ENCODE data around the gene IER2.

Gene IER2

GRCh38 chr19:13120031-13120430 is 30.2 kb upstream of the IER2 start:
- H3K4me1 ChIP-seq (ENCODE audit: insufficient read depth, insufficient read length) = peaks cover 44% of the 10 kb centered on the region
- peak overlapping the region; percentile 83 for H3K9ac ChIP-seq (ENCODE audit: insufficient read length, low read depth)
- peak overlapping the region; percentile 9 for H3K4me3 ChIP-seq (ENCODE audit: insufficient read length, low read depth)
- H3K27me3 ChIP-seq (ENCODE audit: insufficient read depth, insufficient read length) = no peaks in the 10 kb centered on the region
- H3K9me3 ChIP-seq (ENCODE audit: insufficient read depth, low read length) = no peaks in the 10 kb centered on the region
- peaks cover 68% of the 10 kb centered on the region for H3K36me3 ChIP-seq (ENCODE audit: insufficient read depth, insufficient read length, low read length)
- no peak for DNase-seq (ENCODE audit: low read depth, low spot score)
- no peak for TF ChIP-seq YY1 (IDR thresholded peaks at IDR 0.05; ENCODE audit: insufficient read depth, insufficient read length)
- TF ChIP-seq ZNF274 (IDR thresholded peaks at IDR 0.05; ENCODE audit: low read depth, low read length) = no peak
- no peak for TF ChIP-seq SUZ12 (IDR thresholded peaks at IDR 0.05; ENCODE audit: extremely low read depth, insufficient read depth, insufficient read length)

- Histone ChIP-seq H3K9me3 (ENCODE audit: insufficient read depth, low read length) (no peaks in the 10 kb centered on the region), H3K27me3 (ENCODE audit: insufficient read depth, insufficient read length) (no peaks in the 10 kb centered on the region), H3K4me3 (ENCODE audit: insufficient read length, low read depth) (peak overlapping the region; percentile 9), H3K36me3 (ENCODE audit: insufficient read depth, insufficient read length, low read length) (peaks cover 62% of the 10 kb centered on the region), H3K9ac (ENCODE audit: insufficient read length, low read depth) (peak overlapping the region; percentile 14), H3K4me1 (ENCODE audit: insufficient read depth, insufficient read length) (peaks cover 37% of the 10 kb centered on the region)
- TF ChIP-seq ZNF274 (IDR thresholded peaks at IDR 0.05; ENCODE audit: low read depth, low read length) = no peak
- no peak for TF ChIP-seq SUZ12 (IDR thresholded peaks at IDR 0.05; ENCODE audit: extremely low read depth, insufficient read depth, insufficient read length)
- no peak for TF ChIP-seq YY1 (IDR thresholded peaks at IDR 0.05; ENCODE audit: insufficient read depth, insufficient read length)
- DNase-seq (ENCODE audit: low read depth, low spot score) = no peak
Observed at GRCh38 chr19:13120817-13121216, 29.4 kb upstream of the IER2 start.

- Histone ChIP-seq H3K27me3 (ENCODE audit: insufficient read depth, insufficient read length) (no peaks in the 10 kb centered on the region), H3K9me3 (ENCODE audit: insufficient read depth, low read length) (no peaks in the 10 kb centered on the region), H3K4me3 (ENCODE audit: insufficient read length, low read depth) (no peak overlapping the region), H3K4me1 (ENCODE audit: insufficient read depth, insufficient read length) (peaks cover 37% of the 10 kb centered on the region), H3K36me3 (ENCODE audit: insufficient read depth, insufficient read length, low read length) (peaks cover 68% of the 10 kb centered on the region), H3K9ac (ENCODE audit: insufficient read length, low read depth) (peak overlapping the region; percentile 37)
- DNase-seq (ENCODE audit: low read depth, low spot score) = no peak
- TF ChIP-seq YY1 (IDR thresholded peaks at IDR 0.05; ENCODE audit: insufficient read depth, insufficient read length) = no peak
- no peak for TF ChIP-seq ZNF274 (IDR thresholded peaks at IDR 0.05; ENCODE audit: low read depth, low read length)
- TF ChIP-seq SUZ12 (IDR thresholded peaks at IDR 0.05; ENCODE audit: extremely low read depth, insufficient read depth, insufficient read length) = no peak
Observed at GRCh38 chr19:13121551-13122274, 28.5 kb upstream of the IER2 start.

GRCh38 chr19:13122275-13122878 is 27.8 kb upstream of the IER2 start:
- DNase-seq (ENCODE audit: low read depth, low spot score) = no peak
- Histone ChIP-seq H3K4me3 (ENCODE audit: insufficient read length, low read depth) (no peak overlapping the region), H3K4me1 (ENCODE audit: insufficient read depth, insufficient read length) (peaks cover 37% of the 10 kb centered on the region), H3K9ac (ENCODE audit: insufficient read length, low read depth) (peak overlapping the region; percentile 37), H3K36me3 (ENCODE audit: insufficient read depth, insufficient read length, low read length) (peaks cover 72% of the 10 kb centered on the region), H3K9me3 (ENCODE audit: insufficient read depth, low read length) (no peaks in the 10 kb centered on the region), H3K27me3 (ENCODE audit: insufficient read depth, insufficient read length) (no peaks in the 10 kb centered on the region)
- no peak for TF ChIP-seq ZNF274 (IDR thresholded peaks at IDR 0.05; ENCODE audit: low read depth, low read length)
- no peak for TF ChIP-seq YY1 (IDR thresholded peaks at IDR 0.05; ENCODE audit: insufficient read depth, insufficient read length)
- no peak for TF ChIP-seq SUZ12 (IDR thresholded peaks at IDR 0.05; ENCODE audit: extremely low read depth, insufficient read depth, insufficient read length)

- DNase-seq (ENCODE audit: low read depth, low spot score) = no peak
- no peaks in the 10 kb centered on the region for H3K9me3 ChIP-seq (ENCODE audit: insufficient read depth, low read length)
- H3K4me1 ChIP-seq (ENCODE audit: insufficient read depth, insufficient read length) = peaks cover 42% of the 10 kb centered on the region
- no peak overlapping the region for H3K9ac ChIP-seq (ENCODE audit: insufficient read length, low read depth)
- H3K4me3 ChIP-seq (ENCODE audit: insufficient read length, low read depth) = no peak overlapping the region
- H3K36me3 ChIP-seq (ENCODE audit: insufficient read depth, insufficient read length, low read length) = peaks cover 79% of the 10 kb centered on the region
- no peaks in the 10 kb centered on the region for H3K27me3 ChIP-seq (ENCODE audit: insufficient read depth, insufficient read length)
- no peak for TF ChIP-seq YY1 (IDR thresholded peaks at IDR 0.05; ENCODE audit: insufficient read depth, insufficient read length)
- no peak for TF ChIP-seq ZNF274 (IDR thresholded peaks at IDR 0.05; ENCODE audit: low read depth, low read length)
- TF ChIP-seq SUZ12 (IDR thresholded peaks at IDR 0.05; ENCODE audit: extremely low read depth, insufficient read depth, insufficient read length) = no peak
Observed at GRCh38 chr19:13122980-13123957, 26.9 kb upstream of the IER2 start.

GRCh38 chr19:13127051-13127450 is 23.2 kb upstream of the IER2 start:
- DNase-seq (ENCODE audit: low read depth, low spot score) = no peak
- Histone ChIP-seq H3K9me3 (ENCODE audit: insufficient read depth, low read length) (no peaks in the 10 kb centered on the region), H3K36me3 (ENCODE audit: insufficient read depth, insufficient read length, low read length) (peaks cover 78% of the 10 kb centered on the region), H3K27me3 (ENCODE audit: insufficient read depth, insufficient read length) (no peaks in the 10 kb centered on the region), H3K4me1 (ENCODE audit: insufficient read depth, insufficient read length) (peaks cover 23% of the 10 kb centered on the region), H3K4me3 (ENCODE audit: insufficient read length, low read depth) (no peak overlapping the region), H3K9ac (ENCODE audit: insufficient read length, low read depth) (no peak overlapping the region)
- no peak for TF ChIP-seq YY1 (IDR thresholded peaks at IDR 0.05; ENCODE audit: insufficient read depth, insufficient read length)
- TF ChIP-seq ZNF274 (IDR thresholded peaks at IDR 0.05; ENCODE audit: low read depth, low read length) = no peak
- no peak for TF ChIP-seq SUZ12 (IDR thresholded peaks at IDR 0.05; ENCODE audit: extremely low read depth, insufficient read depth, insufficient read length)
